Skeletal muscle tissue (tissue), 4 donors: ENCODE measurements around the gene SLC12A8. TPM values are rescaled to one million over a fixed set of nuclear protein-coding genes. Genes with fewer than 3 reads are reported as not detected.

Experiments
- H3K27ac ChIP-seq: one replicate; pipeline ENCODE4 v1.7.0; 2013; ENCODE audit warnings: mild to moderate bottlenecking, low read depth, low read length, inconsistent platforms
- H3K27me3 ChIP-seq, 3 donors: one replicate each; pipeline ENCODE4 v1.7.0; 2013; ENCODE audit warnings: low read length in 3 of 3; ENCODE audit not compliant: control insufficient read depth in 3 of 3, insufficient read depth in 3 of 3
- H3K36me3 ChIP-seq, 3 donors: one replicate each; pipeline ENCODE4 v1.7.0; 2013; ENCODE audit warnings: low read length in 3 of 3; ENCODE audit not compliant: control insufficient read depth in 3 of 3, insufficient read depth in 3 of 3
- H3K4me1 ChIP-seq, 3 donors: one replicate each; pipeline ENCODE4 v1.7.0; 2013; ENCODE audit warnings: low read length in 3 of 3, mild to moderate bottlenecking in 3 of 3; ENCODE audit not compliant: control insufficient read depth in 3 of 3, insufficient read depth in 3 of 3
- H3K4me3 ChIP-seq, 3 donors: one replicate each; pipeline ENCODE4 v1.7.0; 2013; ENCODE audit warnings: low read length in 3 of 3
- H3K9ac ChIP-seq, 3 donors: one replicate each; pipeline ENCODE4 v1.7.0; 2013; ENCODE audit warnings: low read length in 3 of 3, mild to moderate bottlenecking in 3 of 3, moderate library complexity in 2 of 3, low read depth in 1 of 3
- H3K9me3 ChIP-seq, 3 donors: one replicate each; pipeline ENCODE4 v1.7.0; 2013; ENCODE audit warnings: low read length in 3 of 3; ENCODE audit not compliant: control insufficient read depth in 3 of 3
- total RNA-seq: library from RNA; depleted of rRNA; stranded (reverse); fragments of >200 nt; gene quantifications from one replicate; pipeline ENCODE4 v1.2.3, GENCODE V29; 2014
- donor health status: Osteomylitis.

The SLC12A8 gene
- total RNA-seq, 1 donor from 2014 or later = 1.0 TPM

GRCh38 chr3:125191256-125191655, 21.3 kb downstream of the SLC12A8 start:
- Histone ChIP-seq H3K27me3 (no peaks in the 10 kb centered on the region), H3K9me3 (no peaks in the 10 kb centered on the region), H3K4me1 (no peaks in the 10 kb centered on the region), H3K4me3 (no peak overlapping the region), H3K9ac (no peak overlapping the region), H3K36me3 (no peaks in the 10 kb centered on the region), H3K27ac (no peak overlapping the region)

DNA sequence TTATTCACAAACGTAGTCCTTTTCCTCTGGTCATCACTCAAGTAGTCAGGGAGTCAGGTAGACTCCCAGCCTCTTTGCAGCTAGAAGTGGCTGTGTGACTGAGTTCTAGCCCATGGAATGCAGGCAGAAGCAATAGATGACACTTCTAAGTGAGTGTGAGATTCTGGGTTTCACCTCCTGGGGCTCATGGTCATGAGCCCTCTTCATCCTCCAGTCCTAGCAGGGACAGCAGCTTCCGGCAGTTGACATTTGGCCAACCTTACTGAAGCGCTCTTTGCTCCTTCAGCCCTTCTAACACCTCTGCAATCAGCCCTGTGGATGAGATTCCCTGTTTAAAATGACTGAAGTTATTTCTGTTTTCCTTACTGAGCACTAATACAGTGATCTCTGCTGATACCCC, 21.8 kb downstream of the SLC12A8 start:
- Histone ChIP-seq H3K4me3 (no peak overlapping the region), H3K4me1 (no peaks in the 10 kb centered on the region), H3K36me3 (no peaks in the 10 kb centered on the region), H3K9ac (no peak overlapping the region), H3K9me3 (no peaks in the 10 kb centered on the region), H3K27ac (no peak overlapping the region), H3K27me3 (no peaks in the 10 kb centered on the region)

DNA sequence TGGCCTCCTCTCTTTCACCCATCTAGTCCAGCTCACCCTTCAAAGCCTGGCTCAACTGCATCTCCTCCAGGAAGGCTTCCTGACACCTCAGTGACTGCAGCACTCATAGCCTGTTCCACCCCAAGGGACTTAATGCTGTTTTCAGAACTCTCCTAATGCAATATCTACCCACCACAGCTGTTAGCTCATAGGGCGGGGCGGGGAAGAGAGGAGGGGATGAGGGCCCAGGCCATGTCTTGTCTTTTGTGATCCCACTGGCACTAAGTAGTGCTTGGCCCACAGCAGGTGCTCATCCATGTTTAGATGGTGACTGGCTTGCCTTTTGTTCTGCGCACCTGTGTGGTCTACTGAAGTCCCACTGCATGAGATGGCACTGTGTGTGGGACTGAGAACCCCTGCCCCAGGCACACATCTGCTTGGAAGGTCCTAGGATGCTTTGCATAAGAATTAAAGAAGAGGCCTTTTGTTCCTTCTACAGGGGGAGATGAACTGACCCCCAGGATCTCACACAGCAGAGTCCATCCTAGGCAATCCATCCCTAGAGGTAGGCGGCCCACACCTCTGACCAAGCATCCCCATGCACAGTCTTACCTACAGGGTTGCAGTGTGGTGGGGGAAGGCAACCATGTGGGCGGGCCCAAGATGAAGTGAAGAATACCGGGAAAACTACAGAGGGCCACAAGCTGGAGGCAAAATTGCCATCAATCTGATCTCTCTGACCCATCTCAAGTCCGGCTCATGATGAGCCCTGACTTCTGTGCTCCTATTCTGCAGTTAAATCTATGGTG, 23.0 kb downstream of the SLC12A8 start:
- Histone ChIP-seq H3K4me1 (no peaks in the 10 kb centered on the region), H3K9ac (no peak overlapping the region), H3K36me3 (no peaks in the 10 kb centered on the region), H3K27ac (no peak overlapping the region), H3K27me3 (no peaks in the 10 kb centered on the region), H3K9me3 (no peaks in the 10 kb centered on the region), H3K4me3 (no peak overlapping the region)

- H3K4me1 ChIP-seq = no peaks in the 10 kb centered on the region
- no peak overlapping the region for H3K9ac ChIP-seq
- no peaks in the 10 kb centered on the region for H3K36me3 ChIP-seq
- H3K27ac ChIP-seq = no peak overlapping the region
- H3K9me3 ChIP-seq = no peaks in the 10 kb centered on the region
- no peak overlapping the region for H3K4me3 ChIP-seq
- H3K27me3 ChIP-seq = no peaks in the 10 kb centered on the region
Measured at GRCh38 chr3:125188955-125189354, 23.6 kb downstream of the SLC12A8 start.

DNA sequence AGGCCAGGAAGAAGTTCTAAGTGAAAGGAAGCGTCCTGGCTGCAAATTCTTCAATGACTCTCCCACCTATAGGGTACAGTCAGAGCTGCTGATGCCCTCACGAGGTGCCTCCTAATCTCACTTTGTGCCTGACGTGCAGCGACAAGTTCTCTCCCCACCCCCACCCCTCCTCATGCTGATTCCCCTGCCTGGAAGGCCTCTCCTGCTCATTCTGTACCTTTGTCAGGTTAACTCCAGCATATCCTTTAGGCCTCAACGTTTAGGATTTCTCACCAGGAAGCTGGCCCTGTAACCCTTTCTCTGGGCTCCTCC, 25.0 kb downstream of the SLC12A8 start:
- no peak overlapping the region for H3K4me3 ChIP-seq
- H3K9me3 ChIP-seq = no peaks in the 10 kb centered on the region
- no peaks in the 10 kb centered on the region for H3K4me1 ChIP-seq
- H3K27me3 ChIP-seq = no peaks in the 10 kb centered on the region
- no peaks in the 10 kb centered on the region for H3K36me3 ChIP-seq
- H3K27ac ChIP-seq = no peak overlapping the region
- no peak overlapping the region for H3K9ac ChIP-seq

GRCh38 chr3:125186800-125187598, 25.5 kb downstream of the SLC12A8 start:
- Histone ChIP-seq H3K9ac (no peak overlapping the region), H3K36me3 (no peaks in the 10 kb centered on the region), H3K27ac (no peak overlapping the region), H3K4me1 (no peaks in the 10 kb centered on the region), H3K4me3 (no peak overlapping the region), H3K27me3 (no peaks in the 10 kb centered on the region), H3K9me3 (no peaks in the 10 kb centered on the region)

- no peak overlapping the region for H3K9ac ChIP-seq
- no peak overlapping the region for H3K27ac ChIP-seq
- no peaks in the 10 kb centered on the region for H3K27me3 ChIP-seq
- H3K4me1 ChIP-seq = no peaks in the 10 kb centered on the region
- no peak overlapping the region for H3K4me3 ChIP-seq
- H3K9me3 ChIP-seq = no peaks in the 10 kb centered on the region
- H3K36me3 ChIP-seq = no peaks in the 10 kb centered on the region
Measured at GRCh38 chr3:125186261-125186787, 26.2 kb downstream of the SLC12A8 start.

DNA sequence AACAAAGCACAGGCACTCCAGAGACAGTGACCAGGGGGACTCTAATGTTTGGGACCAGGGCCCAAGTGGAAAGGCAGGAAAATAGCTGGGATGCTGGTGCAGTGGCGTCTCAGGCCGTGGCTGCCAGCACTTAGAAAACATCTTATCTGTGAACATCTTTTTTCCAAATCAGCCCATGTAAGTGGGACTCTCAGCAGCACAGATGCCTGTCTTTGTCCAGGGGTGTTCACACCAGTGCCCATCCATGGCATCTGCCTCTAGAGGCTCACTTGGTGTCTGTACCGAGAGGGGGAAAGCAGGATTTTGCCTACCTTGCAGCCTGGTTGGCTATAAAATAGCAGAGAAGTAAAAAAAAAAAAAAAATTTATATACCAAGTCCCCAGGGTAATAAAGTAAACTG, 26.7 kb downstream of the SLC12A8 start:
- Histone ChIP-seq H3K9me3 (no peaks in the 10 kb centered on the region), H3K4me1 (no peaks in the 10 kb centered on the region), H3K4me3 (no peak overlapping the region), H3K36me3 (no peaks in the 10 kb centered on the region), H3K27me3 (no peaks in the 10 kb centered on the region), H3K27ac (no peak overlapping the region), H3K9ac (no peak overlapping the region)

DNA sequence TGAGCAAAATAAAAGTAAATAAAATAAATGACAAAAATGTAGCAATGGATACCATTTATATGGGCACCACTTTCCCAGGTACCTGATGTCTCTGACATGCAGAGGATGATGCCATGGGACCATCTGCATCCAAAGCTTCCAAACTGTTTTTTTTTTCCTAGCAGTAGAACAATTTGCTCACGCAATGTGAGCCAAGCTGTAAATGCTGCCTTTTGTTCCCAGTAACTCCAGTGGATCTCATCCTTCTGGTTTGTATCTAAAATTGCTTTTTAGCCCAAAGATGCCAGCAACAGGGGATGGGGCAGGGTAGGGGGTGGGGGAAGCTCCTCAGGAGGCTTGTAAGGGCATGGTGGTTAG, 32.7 kb downstream of the SLC12A8 start:
- Histone ChIP-seq H3K4me3 (no peak overlapping the region), H3K9ac (no peak overlapping the region)

GRCh38 chr3:125179143-125179883, 33.2 kb downstream of the SLC12A8 start:
- Histone ChIP-seq H3K4me1 (no peaks in the 10 kb centered on the region), H3K9ac (no peak overlapping the region), H3K27ac (no peak overlapping the region), H3K27me3 (no peaks in the 10 kb centered on the region), H3K4me3 (no peak overlapping the region), H3K9me3 (no peaks in the 10 kb centered on the region), H3K36me3 (no peaks in the 10 kb centered on the region)

More for the DNA sequence above, 32.7 kb downstream of the SLC12A8 start:
- Histone ChIP-seq H3K27ac (no peak overlapping the region), H3K36me3 (no peaks in the 10 kb centered on the region), H3K4me1 (no peaks in the 10 kb centered on the region), H3K9me3 (no peaks in the 10 kb centered on the region), H3K27me3 (no peaks in the 10 kb centered on the region)
